ENCODE data around the gene NPAS3.

NPAS3 gene

DNA sequence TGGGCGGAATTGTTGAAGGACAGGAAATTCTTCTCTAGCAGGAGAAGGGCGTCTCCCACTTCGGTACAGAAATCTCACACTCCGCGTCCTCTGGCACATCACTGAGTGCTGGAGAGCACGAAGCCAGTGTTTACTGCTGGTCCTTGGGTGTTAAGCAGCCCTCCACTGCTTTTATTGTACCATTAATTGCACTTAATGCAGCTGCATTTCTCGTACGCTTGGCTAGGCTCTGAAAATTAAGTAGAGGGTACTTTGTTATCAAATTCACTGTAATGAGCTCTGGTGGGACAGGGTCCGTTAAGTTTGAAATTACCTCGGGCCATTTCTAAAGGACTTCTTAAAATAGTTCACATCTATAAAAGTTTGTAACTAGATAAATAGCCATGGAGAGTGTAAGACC lies 411.2 kb downstream of the NPAS3 start:
- no peak for DNase-seq
- Histone ChIP-seq H3K27ac (no peak overlapping the region), H3K27me3 (replicated peaks) (no peaks in the 10 kb centered on the region), H3K4me3 (ENCODE audit: low read depth, low read length) (no peak overlapping the region), H3K36me3 (replicated peaks) (no peaks in the 10 kb centered on the region)
- in situ Hi-C loops (cut with HindIII; ENCODE audit: low pct_ligation_motif_present, low sequenced_read_pairs) = no loop called here
- TF ChIP-seq, protein P1, sequence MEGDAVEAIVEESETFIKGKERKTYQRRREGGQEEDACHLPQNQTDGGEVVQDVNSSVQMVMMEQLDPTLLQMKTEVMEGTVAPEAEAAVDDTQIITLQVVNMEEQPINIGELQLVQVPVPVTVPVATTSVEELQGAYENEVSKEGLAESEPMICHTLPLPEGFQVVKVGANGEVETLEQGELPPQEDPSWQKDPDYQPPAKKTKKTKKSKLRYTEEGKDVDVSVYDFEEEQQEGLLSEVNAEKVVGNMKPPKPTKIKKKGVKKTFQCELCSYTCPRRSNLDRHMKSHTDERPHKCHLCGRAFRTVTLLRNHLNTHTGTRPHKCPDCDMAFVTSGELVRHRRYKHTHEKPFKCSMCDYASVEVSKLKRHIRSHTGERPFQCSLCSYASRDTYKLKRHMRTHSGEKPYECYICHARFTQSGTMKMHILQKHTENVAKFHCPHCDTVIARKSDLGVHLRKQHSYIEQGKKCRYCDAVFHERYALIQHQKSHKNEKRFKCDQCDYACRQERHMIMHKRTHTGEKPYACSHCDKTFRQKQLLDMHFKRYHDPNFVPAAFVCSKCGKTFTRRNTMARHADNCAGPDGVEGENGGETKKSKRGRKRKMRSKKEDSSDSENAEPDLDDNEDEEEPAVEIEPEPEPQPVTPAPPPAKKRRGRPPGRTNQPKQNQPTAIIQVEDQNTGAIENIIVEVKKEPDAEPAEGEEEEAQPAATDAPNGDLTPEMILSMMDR (IDR thresholded peaks at IDR 0.05; ENCODE audit: low read depth, low read length, missing control alignments) = no peak

DNA sequence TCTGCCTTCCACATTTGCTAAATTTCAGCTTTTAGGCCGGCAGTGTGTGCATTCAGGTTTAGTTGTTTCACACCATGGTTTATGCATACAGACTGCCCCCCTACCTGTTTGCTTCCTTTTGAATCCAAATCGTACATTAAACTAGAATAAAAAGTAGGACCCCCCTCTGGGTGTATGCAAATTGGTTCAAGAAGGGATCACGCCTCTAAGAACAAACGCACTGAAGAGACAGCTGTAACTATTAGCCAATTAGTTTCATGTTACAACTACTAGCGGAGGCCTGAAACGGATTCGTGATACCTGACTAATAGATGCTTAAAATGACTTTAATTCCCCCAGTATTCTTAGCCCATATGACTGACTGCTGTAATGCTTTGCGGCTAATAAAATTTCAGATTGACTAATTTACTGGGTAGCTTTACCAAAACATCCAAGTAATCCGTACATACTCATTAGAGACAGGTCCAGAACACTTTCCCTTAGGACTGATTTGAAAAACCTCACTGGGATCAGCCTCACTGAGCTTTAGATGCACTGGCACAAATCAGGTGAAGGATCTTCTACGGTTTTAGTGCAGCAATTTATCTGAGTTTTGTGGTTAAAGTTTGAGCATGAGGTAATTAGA lies 411.8 kb downstream of the NPAS3 start:
- DNase-seq = no peak
- TF ChIP-seq, protein P1 (IDR thresholded peaks at IDR 0.05; ENCODE audit: low read depth, low read length, missing control alignments) = no peak
- in situ Hi-C loops (cut with HindIII; ENCODE audit: low pct_ligation_motif_present, low sequenced_read_pairs) = no loop called here
- Histone ChIP-seq H3K4me3 (ENCODE audit: low read depth, low read length) (no peak overlapping the region), H3K27me3 (replicated peaks) (no peaks in the 10 kb centered on the region), H3K36me3 (replicated peaks) (no peaks in the 10 kb centered on the region), H3K27ac (no peak overlapping the region)

DNA sequence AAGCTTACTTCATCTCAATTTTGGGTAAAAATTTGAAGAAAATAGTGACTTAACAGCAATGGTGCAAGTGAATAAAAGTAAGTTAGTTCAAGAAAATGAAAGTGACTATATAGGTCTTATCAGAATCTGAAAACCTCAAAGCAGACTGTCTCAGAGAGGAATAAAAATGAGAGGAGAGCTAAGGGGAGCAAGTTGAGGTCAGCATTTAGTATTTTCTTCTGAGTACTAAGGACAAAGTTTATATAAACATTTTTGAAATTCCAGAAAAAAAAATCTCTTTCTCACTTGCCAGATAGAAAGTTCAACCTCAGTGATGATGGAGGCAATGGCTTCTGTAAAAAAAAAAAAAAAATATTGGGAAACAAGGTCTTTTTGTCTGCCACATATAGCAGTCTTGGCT lies 414.1 kb downstream of the NPAS3 start:
- in situ Hi-C loops (cut with HindIII; ENCODE audit: low pct_ligation_motif_present, low sequenced_read_pairs) = no loop called here
- no peak overlapping the region for H3K4me3 ChIP-seq (ENCODE audit: low read depth, low read length)
- DNase-seq = peak; percentile 39

DNA sequence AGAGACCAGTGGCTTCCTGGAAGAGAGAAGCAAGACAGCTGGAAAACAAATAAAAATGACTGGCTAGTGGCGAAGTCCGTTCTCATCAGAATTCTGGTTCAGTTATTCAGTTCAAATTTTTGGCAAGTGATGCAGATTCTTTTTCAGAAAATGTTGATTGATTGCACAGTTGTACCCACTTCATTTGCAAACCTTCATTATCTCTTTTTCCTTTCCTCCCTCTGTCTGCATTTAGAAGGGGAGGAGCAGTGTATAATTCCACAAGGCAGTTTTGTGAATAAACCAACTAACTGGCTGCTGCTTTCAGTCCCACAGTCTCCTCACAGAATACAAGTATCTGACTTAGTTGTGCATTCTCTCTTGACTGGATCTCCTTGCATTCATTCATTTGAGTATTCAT lies 417.5 kb downstream of the NPAS3 start:
- Histone ChIP-seq H3K36me3 (replicated peaks) (no peaks in the 10 kb centered on the region), H3K27me3 (replicated peaks) (no peaks in the 10 kb centered on the region), H3K27ac (no peak overlapping the region), H3K4me3 (ENCODE audit: low read depth, low read length) (no peak overlapping the region)
- no peak for DNase-seq
- in situ Hi-C loops (cut with HindIII; ENCODE audit: low pct_ligation_motif_present, low sequenced_read_pairs) = no loop called here
- TF ChIP-seq, protein P1 (IDR thresholded peaks at IDR 0.05; ENCODE audit: low read depth, low read length, missing control alignments) = no peak

More for the DNA sequence above, 414.1 kb downstream of the NPAS3 start:
- Histone ChIP-seq H3K27ac (peak overlapping the region; percentile 66), H3K27me3 (replicated peaks) (no peaks in the 10 kb centered on the region), H3K36me3 (replicated peaks) (no peaks in the 10 kb centered on the region)
- TF ChIP-seq, protein P1 (IDR thresholded peaks at IDR 0.05; ENCODE audit: low read depth, low read length, missing control alignments) = no peak

DNA sequence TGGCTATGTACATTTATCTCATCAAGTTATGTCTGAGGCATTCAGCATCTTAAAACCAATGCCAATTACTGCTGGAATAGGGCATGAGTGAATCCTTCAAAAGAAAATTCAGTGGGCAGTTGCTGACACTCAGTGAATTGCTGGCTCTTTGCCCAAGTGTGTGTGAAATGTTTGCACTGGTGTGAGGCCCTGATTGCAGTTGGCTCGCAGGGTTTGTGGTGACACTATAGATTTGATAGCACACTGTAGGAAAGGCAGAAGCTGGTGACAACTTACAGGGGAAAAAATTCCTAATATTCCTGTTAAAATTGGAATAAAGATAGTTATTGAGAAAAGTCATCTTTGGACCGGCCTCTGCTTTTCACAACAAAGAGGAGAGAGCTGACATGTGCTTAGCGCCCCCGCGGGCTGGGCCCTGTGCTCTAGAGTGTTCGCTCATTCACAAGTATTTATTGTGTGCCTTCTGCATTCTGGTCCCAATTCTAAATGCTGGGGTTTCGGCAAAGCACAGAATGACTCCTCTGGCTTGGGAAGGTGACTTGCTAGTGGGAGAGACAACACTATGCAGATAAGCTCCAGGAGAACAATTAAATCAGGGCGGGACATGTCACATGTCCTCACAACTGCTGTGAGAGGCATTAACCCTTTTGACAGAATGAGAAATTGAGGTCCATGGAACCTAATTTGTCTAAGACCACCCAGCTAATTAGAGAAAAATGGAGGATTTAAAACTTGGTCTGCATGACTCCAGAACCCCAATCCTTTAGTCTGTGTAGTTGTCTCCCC lies 418.7 kb downstream of the NPAS3 start:
- H3K27me3 ChIP-seq (replicated peaks) = no peaks in the 10 kb centered on the region
- no peak overlapping the region for H3K4me3 ChIP-seq (ENCODE audit: low read depth, low read length)
- no peak overlapping the region for H3K27ac ChIP-seq
- no peak for DNase-seq
- no peaks in the 10 kb centered on the region for H3K36me3 ChIP-seq (replicated peaks)
- TF ChIP-seq, protein P1 (IDR thresholded peaks at IDR 0.05; ENCODE audit: low read depth, low read length, missing control alignments) = no peak
- in situ Hi-C loops (cut with HindIII; ENCODE audit: low pct_ligation_motif_present, low sequenced_read_pairs) = no loop called here
